Cerebellar nuclear complex (tissue), 1 donor: Measurements from ENCODE around the gene PHACTR2.
"Not testable (repeated sequence)": the region's sequence is repeated elsewhere in the genome, so short reads cannot be mapped to it uniquely, and the experiment has no call there.

Experiments
- DNase-seq, 2 experiments: peaks; one replicate each; lab custom pipeline; 2025; lab: John Stamatoyannopoulos, UW

Gene PHACTR2

DNA sequence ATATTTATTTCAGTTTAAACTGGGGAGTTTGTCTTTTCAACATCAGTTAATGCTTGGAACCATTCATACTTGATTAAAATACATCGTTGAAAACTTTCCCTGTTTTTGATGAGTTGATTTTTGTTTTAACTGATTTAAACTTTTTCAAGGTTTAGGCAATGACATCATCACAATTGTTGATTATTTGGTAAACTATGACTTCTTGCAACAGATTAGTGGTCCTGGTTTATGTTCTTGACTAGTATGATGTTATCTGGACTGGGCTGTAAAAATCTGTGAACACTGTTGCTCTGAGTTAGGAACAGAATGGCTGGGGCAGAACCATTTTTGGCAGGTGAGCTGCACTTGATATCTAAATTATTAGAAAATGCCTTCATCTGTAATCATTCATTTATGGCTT, 186.5 kb downstream of the PHACTR2 start, which contains the start of gene ZC2HC1B:
Gene ZC2HC1B (plus strand): TSS at position 241 of the 400 bp plus-strand sequence. CDS start 66 bp downstream, at position 307.
- DNase-seq: no peak

DNA sequence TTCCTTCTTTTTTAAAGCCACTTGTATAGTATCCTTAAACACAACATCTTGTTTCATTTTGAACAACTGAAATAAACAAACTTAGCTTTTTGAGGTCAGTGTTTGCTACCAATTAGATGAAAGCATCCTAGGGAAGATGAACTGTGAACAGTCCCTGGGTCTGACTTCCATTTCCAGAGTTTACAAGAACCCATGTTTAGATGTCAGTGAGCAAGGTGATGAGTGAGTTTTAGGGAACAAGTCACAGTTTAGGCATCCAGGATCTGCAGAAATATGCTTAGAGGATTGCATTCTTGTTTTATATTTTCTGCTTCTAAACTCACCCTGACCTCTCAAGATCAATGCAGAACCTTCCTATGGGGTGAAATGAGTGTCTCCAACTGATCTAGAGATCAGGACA, 189.5 kb downstream of the PHACTR2 start:
- DNase-seq: no peak

GRCh38 chr6:143868808-143869207, 191.0 kb downstream of the PHACTR2 start:
- not testable (repeated sequence) for DNase-seq

GRCh38 chr6:143871202-143871730, 193.5 kb downstream of the PHACTR2 start:
- not testable (repeated sequence) for DNase-seq

DNA sequence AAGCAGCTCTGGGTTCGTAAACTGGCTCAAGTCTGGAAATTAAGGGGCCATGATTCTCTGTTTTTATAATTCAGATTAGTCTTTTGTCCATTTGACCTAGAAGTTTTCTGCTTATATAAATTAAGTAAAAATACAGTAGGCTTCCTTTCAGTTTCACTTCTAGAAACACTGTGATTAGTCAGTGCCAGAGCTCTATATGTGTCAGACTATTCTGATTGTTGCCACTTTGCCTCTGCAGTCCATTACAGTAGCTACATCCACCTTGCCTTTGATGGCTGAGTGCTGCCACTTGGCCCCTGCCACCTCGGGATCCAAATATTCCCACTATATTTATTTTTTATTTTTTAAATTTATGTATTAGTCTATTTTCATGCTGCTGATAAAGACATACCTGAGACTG, 194.4 kb downstream of the PHACTR2 start:
- no peak for DNase-seq

GRCh38 chr6:143873600-143873999, 195.8 kb downstream of the PHACTR2 start:
- DNase-seq: not testable (repeated sequence)

GRCh38 chr6:143874503-143874902, 196.7 kb downstream of the PHACTR2 start:
- DNase-seq: not testable (repeated sequence)

DNA sequence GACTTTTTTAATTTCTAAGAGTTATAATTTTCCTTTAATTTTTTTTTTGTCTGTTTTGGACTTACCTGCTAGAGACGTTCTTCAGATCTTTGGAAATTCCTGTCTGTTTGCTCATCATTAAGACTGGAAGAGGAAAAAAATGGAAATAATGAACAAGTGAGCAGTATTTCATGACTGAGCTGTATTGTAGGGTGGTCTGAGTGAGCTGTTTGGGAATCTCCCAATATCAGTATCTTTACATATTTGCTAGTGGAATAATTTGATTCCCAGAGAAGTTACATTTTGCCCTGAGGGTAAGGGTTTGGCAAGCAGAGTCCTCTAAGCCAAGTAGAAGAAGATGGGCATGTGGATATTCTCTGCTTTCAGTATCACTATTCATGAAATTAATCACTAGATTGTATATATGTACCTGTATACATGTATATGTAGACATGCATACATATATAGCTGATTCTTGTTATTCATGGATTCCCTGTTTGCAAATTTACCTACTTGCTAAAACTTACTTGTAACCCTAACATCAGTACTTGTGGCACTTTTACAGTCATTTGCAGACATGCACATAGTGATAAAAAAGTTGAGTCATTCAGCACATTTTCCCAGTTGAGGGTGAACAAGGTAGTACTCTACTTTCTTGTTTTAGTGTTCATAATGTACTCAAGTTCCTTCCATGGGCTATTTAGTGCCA, 200.0 kb downstream of the PHACTR2 start:
- DNase-seq: no peak

DNA sequence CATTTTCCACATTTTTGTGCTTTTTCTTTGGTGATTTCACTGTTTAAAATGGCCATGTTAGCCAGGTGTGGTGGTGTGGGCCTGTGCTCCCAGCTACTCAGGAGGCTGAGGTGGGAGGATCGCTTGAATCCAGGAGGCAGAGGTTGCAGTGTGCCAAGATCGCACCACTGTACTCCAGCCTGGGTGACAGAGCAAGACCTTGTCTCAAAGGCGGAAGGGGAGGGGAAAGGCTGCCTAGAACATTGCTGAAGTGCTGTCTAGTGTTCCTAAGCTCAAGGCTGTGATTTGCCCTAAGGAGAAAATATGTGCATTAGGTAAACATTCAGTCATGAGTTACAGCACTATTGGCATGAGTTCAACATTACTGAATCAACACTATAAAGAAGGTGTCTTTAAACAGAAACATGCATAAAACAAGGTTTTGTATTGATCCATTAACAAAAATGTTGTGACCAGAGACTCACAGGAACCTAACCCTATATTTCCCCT, 200.6 kb downstream of the PHACTR2 start:
- DNase-seq: no peak

GRCh38 chr6:143880412-143880811, 202.6 kb downstream of the PHACTR2 start:
- no peak for DNase-seq
